ENCODE data around the gene MAPRE2.

The MAPRE2 gene

DNA sequence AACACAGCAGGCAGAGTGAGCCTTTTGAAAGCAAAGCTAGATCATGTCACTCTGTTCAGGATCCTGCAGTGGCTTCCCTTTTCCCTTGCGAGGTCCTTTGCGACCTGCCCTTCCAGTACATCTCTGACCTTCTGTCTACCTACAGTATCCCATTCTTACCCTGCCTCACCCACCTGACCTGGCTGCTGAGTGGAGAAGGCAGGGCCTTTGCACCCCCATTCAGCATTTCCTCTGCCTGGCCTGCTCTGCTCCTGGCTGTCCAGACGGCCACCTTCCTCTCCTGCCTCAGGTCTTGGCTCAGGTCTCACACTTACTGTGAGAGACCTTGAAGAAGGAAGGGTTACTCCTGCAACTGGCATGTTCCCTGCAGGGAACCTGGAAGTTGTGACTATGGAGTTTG is 77.4 kb downstream of the MAPRE2 start:
- no peak for TF ChIP-seq FOXM1 (IDR thresholded peaks at IDR 0.05; ENCODE audit: borderline replicate concordance, low read depth)
- no peak for TF ChIP-seq NFIC (IDR thresholded peaks at IDR 0.05)
- no peak for TF ChIP-seq RAD21 (IDR thresholded peaks at IDR 0.05; ENCODE audit: low read depth)
- TF ChIP-seq, protein P1, sequence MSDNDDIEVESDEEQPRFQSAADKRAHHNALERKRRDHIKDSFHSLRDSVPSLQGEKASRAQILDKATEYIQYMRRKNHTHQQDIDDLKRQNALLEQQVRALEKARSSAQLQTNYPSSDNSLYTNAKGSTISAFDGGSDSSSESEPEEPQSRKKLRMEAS (IDR thresholded peaks at IDR 0.05): no peak
- no peak for TF ChIP-seq EGR1 (IDR thresholded peaks at IDR 0.05)
- no peak for TF ChIP-seq TAF1 (IDR thresholded peaks at IDR 0.05; ENCODE audit: low read depth)
- TF ChIP-seq, protein P2, sequence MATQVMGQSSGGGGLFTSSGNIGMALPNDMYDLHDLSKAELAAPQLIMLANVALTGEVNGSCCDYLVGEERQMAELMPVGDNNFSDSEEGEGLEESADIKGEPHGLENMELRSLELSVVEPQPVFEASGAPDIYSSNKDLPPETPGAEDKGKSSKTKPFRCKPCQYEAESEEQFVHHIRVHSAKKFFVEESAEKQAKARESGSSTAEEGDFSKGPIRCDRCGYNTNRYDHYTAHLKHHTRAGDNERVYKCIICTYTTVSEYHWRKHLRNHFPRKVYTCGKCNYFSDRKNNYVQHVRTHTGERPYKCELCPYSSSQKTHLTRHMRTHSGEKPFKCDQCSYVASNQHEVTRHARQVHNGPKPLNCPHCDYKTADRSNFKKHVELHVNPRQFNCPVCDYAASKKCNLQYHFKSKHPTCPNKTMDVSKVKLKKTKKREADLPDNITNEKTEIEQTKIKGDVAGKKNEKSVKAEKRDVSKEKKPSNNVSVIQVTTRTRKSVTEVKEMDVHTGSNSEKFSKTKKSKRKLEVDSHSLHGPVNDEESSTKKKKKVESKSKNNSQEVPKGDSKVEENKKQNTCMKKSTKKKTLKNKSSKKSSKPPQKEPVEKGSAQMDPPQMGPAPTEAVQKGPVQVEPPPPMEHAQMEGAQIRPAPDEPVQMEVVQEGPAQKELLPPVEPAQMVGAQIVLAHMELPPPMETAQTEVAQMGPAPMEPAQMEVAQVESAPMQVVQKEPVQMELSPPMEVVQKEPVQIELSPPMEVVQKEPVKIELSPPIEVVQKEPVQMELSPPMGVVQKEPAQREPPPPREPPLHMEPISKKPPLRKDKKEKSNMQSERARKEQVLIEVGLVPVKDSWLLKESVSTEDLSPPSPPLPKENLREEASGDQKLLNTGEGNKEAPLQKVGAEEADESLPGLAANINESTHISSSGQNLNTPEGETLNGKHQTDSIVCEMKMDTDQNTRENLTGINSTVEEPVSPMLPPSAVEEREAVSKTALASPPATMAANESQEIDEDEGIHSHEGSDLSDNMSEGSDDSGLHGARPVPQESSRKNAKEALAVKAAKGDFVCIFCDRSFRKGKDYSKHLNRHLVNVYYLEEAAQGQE (IDR thresholded peaks at IDR 0.05; ENCODE audit: low read depth): no peak
- TF ChIP-seq EP300 (IDR thresholded peaks at IDR 0.05; ENCODE audit: borderline replicate concordance): no peak
- TF ChIP-seq TCF12 (IDR thresholded peaks at IDR 0.05; ENCODE audit: low read depth): no peak
- TF ChIP-seq CEBPB (IDR thresholded peaks at IDR 0.05): no peak

DNA sequence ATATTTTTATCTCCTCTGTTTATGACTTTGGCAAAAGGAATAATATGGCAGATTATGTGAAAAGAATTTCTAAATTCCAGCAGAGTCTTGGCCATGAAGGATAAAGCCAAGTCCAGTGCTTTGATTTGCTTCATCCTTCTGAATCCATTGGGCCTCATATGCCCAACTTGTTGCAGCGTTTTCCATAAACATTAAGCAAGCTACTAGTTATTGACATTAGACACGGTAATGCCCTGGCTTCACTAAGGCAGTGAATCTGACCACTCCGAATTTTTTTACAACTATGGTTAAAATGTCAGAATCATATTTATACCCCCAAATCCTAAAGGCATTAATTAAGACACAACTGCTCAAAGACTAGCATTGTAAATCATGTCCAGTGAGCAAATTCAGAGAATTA is 79.8 kb downstream of the MAPRE2 start:
- TF ChIP-seq TCF12 (IDR thresholded peaks at IDR 0.05; ENCODE audit: low read depth) (no peak), CREB1 (IDR thresholded peaks at IDR 0.05; ENCODE audit: low read depth) (no peak), ZBTB7A (IDR thresholded peaks at IDR 0.05; ENCODE audit: low read depth) (no peak), EGR1 (IDR thresholded peaks at IDR 0.05) (no peak), CEBPB (IDR thresholded peaks at IDR 0.05) (no peak), FOXM1 (IDR thresholded peaks at IDR 0.05; ENCODE audit: borderline replicate concordance, low read depth) (no peak), YY1 (IDR thresholded peaks at IDR 0.05; ENCODE audit: low read depth) (no peak), TEAD4 (IDR thresholded peaks at IDR 0.05) (no peak), TAF1 (IDR thresholded peaks at IDR 0.05; ENCODE audit: low read depth) (no peak), NFIC (IDR thresholded peaks at IDR 0.05) (no peak)
- TF ChIP-seq, protein P3, sequence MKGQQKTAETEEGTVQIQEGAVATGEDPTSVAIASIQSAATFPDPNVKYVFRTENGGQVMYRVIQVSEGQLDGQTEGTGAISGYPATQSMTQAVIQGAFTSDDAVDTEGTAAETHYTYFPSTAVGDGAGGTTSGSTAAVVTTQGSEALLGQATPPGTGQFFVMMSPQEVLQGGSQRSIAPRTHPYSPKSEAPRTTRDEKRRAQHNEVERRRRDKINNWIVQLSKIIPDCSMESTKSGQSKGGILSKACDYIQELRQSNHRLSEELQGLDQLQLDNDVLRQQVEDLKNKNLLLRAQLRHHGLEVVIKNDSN (IDR thresholded peaks at IDR 0.05): no peak
- TF ChIP-seq, protein P1 (IDR thresholded peaks at IDR 0.05): no peak
- TF ChIP-seq, protein P2 (IDR thresholded peaks at IDR 0.05; ENCODE audit: low read depth): no peak

DNA sequence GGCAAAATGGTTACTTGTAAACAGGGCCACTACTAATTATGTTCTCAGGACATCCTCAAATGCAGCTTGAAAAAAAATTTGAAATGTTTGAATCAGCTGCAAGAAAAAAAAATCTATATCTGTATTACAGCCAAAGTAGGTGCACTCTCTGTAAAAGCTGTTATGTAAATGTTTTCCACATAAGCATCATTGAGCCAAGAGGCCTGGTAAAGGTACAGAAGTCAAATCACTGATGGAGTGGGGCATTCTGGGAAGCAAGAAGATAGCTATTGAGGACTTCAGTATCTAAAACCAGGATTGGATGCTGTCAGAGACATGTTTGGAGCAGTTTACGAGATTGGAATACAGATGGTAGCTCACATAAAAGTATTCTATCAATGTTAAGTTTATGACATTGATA is 80.3 kb downstream of the MAPRE2 start:
- TF ChIP-seq YY1 (IDR thresholded peaks at IDR 0.05; ENCODE audit: low read depth) (no peak), CREB1 (IDR thresholded peaks at IDR 0.05; ENCODE audit: low read depth) (no peak), TCF12 (IDR thresholded peaks at IDR 0.05; ENCODE audit: low read depth) (no peak), TAF1 (IDR thresholded peaks at IDR 0.05; ENCODE audit: low read depth) (no peak), FOXM1 (IDR thresholded peaks at IDR 0.05; ENCODE audit: borderline replicate concordance, low read depth) (no peak), EP300 (IDR thresholded peaks at IDR 0.05; ENCODE audit: borderline replicate concordance) (no peak), CEBPB (IDR thresholded peaks at IDR 0.05) (no peak)
- TF ChIP-seq, protein P3 (IDR thresholded peaks at IDR 0.05): no peak
- TF ChIP-seq, protein P1 (IDR thresholded peaks at IDR 0.05): no peak
- TF ChIP-seq, protein P2 (IDR thresholded peaks at IDR 0.05; ENCODE audit: low read depth): no peak

DNA sequence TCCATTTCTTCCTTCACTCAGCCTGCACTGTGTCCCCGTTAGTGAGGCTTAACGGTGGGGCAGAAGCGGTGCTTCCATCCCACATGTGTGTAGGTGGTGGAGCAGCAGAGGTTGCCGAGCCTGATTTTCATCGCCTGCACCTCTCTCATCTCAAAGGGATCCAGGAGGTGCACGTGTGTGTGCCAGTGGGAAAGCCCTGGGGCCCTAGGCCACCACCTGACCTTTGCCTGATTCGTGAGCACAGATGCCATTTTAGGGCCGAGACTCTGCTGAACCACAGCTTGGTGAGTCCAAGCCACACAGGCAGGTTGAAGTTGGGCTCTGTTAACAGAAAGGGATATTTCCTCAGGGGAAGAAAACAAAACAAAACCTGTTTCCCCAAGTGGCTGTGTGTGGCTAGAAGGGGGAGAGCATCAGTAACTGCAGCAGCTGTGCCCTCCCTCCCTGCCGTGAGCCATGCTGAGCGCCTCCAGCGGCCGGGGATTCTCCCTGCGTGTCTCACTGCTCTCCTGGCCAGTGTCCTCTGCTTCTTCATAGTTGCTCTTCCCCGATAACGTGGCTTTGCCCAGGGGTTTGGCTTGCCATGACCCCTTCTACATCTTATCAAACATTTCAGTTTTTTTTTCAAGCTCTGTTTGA is 81.5 kb downstream of the MAPRE2 start:
- TF ChIP-seq CREB1 (IDR thresholded peaks at IDR 0.05; ENCODE audit: low read depth): no peak
- TF ChIP-seq RAD21 (IDR thresholded peaks at IDR 0.05; ENCODE audit: low read depth): no peak
- no peak for TF ChIP-seq NFIC (IDR thresholded peaks at IDR 0.05)
- no peak for TF ChIP-seq EP300 (IDR thresholded peaks at IDR 0.05; ENCODE audit: borderline replicate concordance)
- TF ChIP-seq, protein P1 (IDR thresholded peaks at IDR 0.05): no peak
- no peak for TF ChIP-seq EGR1 (IDR thresholded peaks at IDR 0.05)
- TF ChIP-seq, protein P2 (IDR thresholded peaks at IDR 0.05; ENCODE audit: low read depth): no peak
- TF ChIP-seq YY1 (IDR thresholded peaks at IDR 0.05; ENCODE audit: low read depth): no peak
- no peak for TF ChIP-seq CEBPB (IDR thresholded peaks at IDR 0.05)
- TF ChIP-seq TEAD4 (IDR thresholded peaks at IDR 0.05): no peak
- TF ChIP-seq TCF12 (IDR thresholded peaks at IDR 0.05; ENCODE audit: low read depth): no peak
- no peak for TF ChIP-seq TAF1 (IDR thresholded peaks at IDR 0.05; ENCODE audit: low read depth)
- no peak for TF ChIP-seq ZBTB7A (IDR thresholded peaks at IDR 0.05; ENCODE audit: low read depth)
